Osteoblast (primary cell): ENCODE data around the gene B3GALT2. TPM values are rescaled to one million over a fixed set of nuclear protein-coding genes. Genes with fewer than 3 reads are reported as not detected.
"Not testable (repeated sequence)": the region's sequence is repeated elsewhere in the genome, so short reads cannot be mapped to it uniquely, and the experiment has no call there.

ENCODE experiments used
- DNase-seq: peaks from one replicate; pipeline ENCODE4 v3.0.0; 2011; ENCODE audit warnings: low spot score, mixed read lengths; ENCODE audit not compliant: insufficient read length; ENCODE audit errors: missing footprints
- H2AFZ ChIP-seq: 2 replicates; pipeline ENCODE4 v1.6.0; 2011; ENCODE audit warnings: mild to moderate bottlenecking, low read length
- H3K27ac ChIP-seq: 2 replicates; pipeline ENCODE4 v1.5.1; 2011; ENCODE audit warnings: mild to moderate bottlenecking, low read depth, low read length, moderate library complexity
- H3K27me3 ChIP-seq: 2 replicates; pipeline ENCODE4 v1.6.0; 2012; ENCODE audit warnings: mild to moderate bottlenecking, control low read depth, inconsistent platforms, low read length, moderate library complexity; ENCODE audit not compliant: insufficient read depth
- H3K36me3 ChIP-seq: 2 replicates; pipeline ENCODE4 v1.5.1; 2011; ENCODE audit warnings: mild to moderate bottlenecking, low read length, control low read depth, moderate library complexity; ENCODE audit not compliant: insufficient read depth
- H3K4me1 ChIP-seq: 2 replicates; pipeline ENCODE4 v1.5.1; 2011; ENCODE audit warnings: mild to moderate bottlenecking, low read length, control low read depth, moderate library complexity; ENCODE audit not compliant: insufficient read depth
- H3K4me2 ChIP-seq: 2 replicates; pipeline ENCODE4 v1.6.0; 2011; ENCODE audit warnings: mild to moderate bottlenecking, low read length; ENCODE audit not compliant: insufficient read depth
- H3K4me3 ChIP-seq: fragments of 200-600 bp; sonication (generic); 3 replicates; pipeline ENCODE4 v1.5.1; 2012; ENCODE audit warnings: mild to moderate bottlenecking, low read length, inconsistent platforms; ENCODE audit not compliant: insufficient read depth
- H3K79me2 ChIP-seq: 2 replicates; pipeline ENCODE4 v1.6.0; 2012; ENCODE audit warnings: mild to moderate bottlenecking, low read length, control low read depth, inconsistent platforms; ENCODE audit not compliant: insufficient read depth
- H3K9me3 ChIP-seq: 2 replicates; pipeline ENCODE4 v1.5.1; 2011; ENCODE audit warnings: low read depth, low read length, control low read depth
- H4K20me1 ChIP-seq: 2 replicates; pipeline ENCODE4 v1.6.0; 2012; ENCODE audit warnings: mild to moderate bottlenecking, low read length, control low read depth; ENCODE audit not compliant: insufficient read depth
- total RNA-seq: library from RNA; depleted of rRNA; stranded (reverse); fragments of >200 nt; gene quantifications from 2 replicates; pipeline ENCODE4 v1.2.3, GENCODE V29; 2012
- TF ChIP-seq, protein P1 (sequence below): IDR thresholded peaks from 2 replicates; pipeline ENCODE4 v1.5.1; 2011; ENCODE audit warnings: mild to moderate bottlenecking, low read depth, low read length, moderate library complexity; ENCODE audit errors: extremely low read depth

The B3GALT2 gene
- total RNA-seq, 1 donor = 2.2 TPM

- H3K27me3 ChIP-seq = no peaks in the 10 kb centered on the region
- no peak overlapping the region for H3K27ac ChIP-seq
- H3K9me3 ChIP-seq = no peaks in the 10 kb centered on the region
- H3K4me1 ChIP-seq = peaks cover 11% of the 10 kb centered on the region
- no peaks in the 10 kb centered on the region for H4K20me1 ChIP-seq
- H2AFZ ChIP-seq = no peak overlapping the region
- TF ChIP-seq, protein P1, sequence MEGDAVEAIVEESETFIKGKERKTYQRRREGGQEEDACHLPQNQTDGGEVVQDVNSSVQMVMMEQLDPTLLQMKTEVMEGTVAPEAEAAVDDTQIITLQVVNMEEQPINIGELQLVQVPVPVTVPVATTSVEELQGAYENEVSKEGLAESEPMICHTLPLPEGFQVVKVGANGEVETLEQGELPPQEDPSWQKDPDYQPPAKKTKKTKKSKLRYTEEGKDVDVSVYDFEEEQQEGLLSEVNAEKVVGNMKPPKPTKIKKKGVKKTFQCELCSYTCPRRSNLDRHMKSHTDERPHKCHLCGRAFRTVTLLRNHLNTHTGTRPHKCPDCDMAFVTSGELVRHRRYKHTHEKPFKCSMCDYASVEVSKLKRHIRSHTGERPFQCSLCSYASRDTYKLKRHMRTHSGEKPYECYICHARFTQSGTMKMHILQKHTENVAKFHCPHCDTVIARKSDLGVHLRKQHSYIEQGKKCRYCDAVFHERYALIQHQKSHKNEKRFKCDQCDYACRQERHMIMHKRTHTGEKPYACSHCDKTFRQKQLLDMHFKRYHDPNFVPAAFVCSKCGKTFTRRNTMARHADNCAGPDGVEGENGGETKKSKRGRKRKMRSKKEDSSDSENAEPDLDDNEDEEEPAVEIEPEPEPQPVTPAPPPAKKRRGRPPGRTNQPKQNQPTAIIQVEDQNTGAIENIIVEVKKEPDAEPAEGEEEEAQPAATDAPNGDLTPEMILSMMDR = no peak
- no peaks in the 10 kb centered on the region for H3K36me3 ChIP-seq
- no peak overlapping the region for H3K4me2 ChIP-seq
- peaks cover 86% of the 10 kb centered on the region for H3K79me2 ChIP-seq
- no peak for DNase-seq
- H3K4me3 ChIP-seq = no peak overlapping the region
Measured at GRCh38 chr1:193189442-193190095, 3.2 kb upstream of the B3GALT2 start.

GRCh38 chr1:193188915-193189314 lies 2.5 kb upstream of the B3GALT2 start:
- not testable (repeated sequence) for H3K4me3 ChIP-seq, H2AFZ ChIP-seq, H3K9me3 ChIP-seq, DNase-seq, H3K36me3 ChIP-seq, H3K27ac ChIP-seq, H4K20me1 ChIP-seq, H3K27me3 ChIP-seq, H3K4me2 ChIP-seq
- Histone ChIP-seq H3K4me1 (peaks cover 11% of the 10 kb centered on the region), H3K79me2 (peaks cover 85% of the 10 kb centered on the region)

GRCh38 chr1:193187114-193187513 lies 701 bp upstream of the B3GALT2 start:
- no peak for DNase-seq
- Histone ChIP-seq H3K4me2 (no peak overlapping the region), H3K79me2 (peaks cover 81% of the 10 kb centered on the region), H3K27ac (no peak overlapping the region), H3K4me1 (peaks cover 11% of the 10 kb centered on the region), H3K27me3 (no peaks in the 10 kb centered on the region), H3K4me3 (no peak overlapping the region), H3K9me3 (no peaks in the 10 kb centered on the region), H2AFZ (no peak overlapping the region), H3K36me3 (no peaks in the 10 kb centered on the region), H4K20me1 (no peaks in the 10 kb centered on the region)
- TF ChIP-seq, protein P1 = no peak

DNA sequence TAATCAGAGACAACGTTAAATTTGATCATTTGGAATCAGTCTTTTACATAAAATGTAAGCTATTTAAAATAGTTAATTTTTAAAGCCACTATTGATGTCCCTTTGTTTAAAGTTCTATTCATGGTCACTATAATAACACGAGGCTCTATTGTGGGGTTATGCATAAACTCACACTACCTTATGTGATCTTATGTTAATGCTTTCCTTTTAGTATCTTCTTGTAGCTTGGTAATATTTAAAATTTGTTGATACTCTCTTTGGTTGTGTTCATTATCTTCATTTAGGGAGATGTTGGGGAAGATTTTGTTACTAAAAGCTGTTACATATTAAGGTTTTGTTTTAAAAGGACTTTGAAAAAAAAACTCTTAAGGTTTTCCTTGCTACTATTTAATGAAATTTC lies 1.2 kb downstream of the B3GALT2 start:
- Histone ChIP-seq H2AFZ (no peak overlapping the region), H3K4me1 (peaks cover 20% of the 10 kb centered on the region), H3K36me3 (no peaks in the 10 kb centered on the region), H3K27ac (no peak overlapping the region), H3K79me2 (peaks cover 84% of the 10 kb centered on the region), H3K4me3 (no peak overlapping the region), H3K27me3 (no peaks in the 10 kb centered on the region), H3K9me3 (no peaks in the 10 kb centered on the region), H4K20me1 (peaks cover 6% of the 10 kb centered on the region), H3K4me2 (peak overlapping the region; percentile 90)
- DNase-seq = no peak
- TF ChIP-seq, protein P1 = no peak
